ENCODE results near the gene NACC2. TPM values are rescaled to one million over a fixed set of nuclear protein-coding genes. Genes with fewer than 3 reads are reported as not detected.
"Not testable (repeated sequence)": the region's sequence is repeated elsewhere in the genome, so short reads cannot be mapped to it uniquely, and the experiment has no call there.

Gene NACC2
- total RNA-seq, 1 donor from 2014 or later = 9.6 TPM

GRCh38 chr9:136042541-136042940 lies 52.5 kb downstream of the NACC2 start:
- no peak overlapping the region for H3K27ac Mint-ChIP-seq (ENCODE audit: unreplicated experiment)
- no peak for DNase-seq (ENCODE audit: low spot score)
- H3K4me3 Mint-ChIP-seq (ENCODE audit: unreplicated experiment) = no peak overlapping the region
- H3K4me1 Mint-ChIP-seq (ENCODE audit: unreplicated experiment) = no peaks in the 10 kb centered on the region
- peaks cover 7% of the 10 kb centered on the region for H3K9me3 Mint-ChIP-seq (ENCODE audit: unreplicated experiment)
- H3K27me3 Mint-ChIP-seq (ENCODE audit: unreplicated experiment) = no peaks in the 10 kb centered on the region
- H3K36me3 Mint-ChIP-seq (ENCODE audit: low read depth, unreplicated experiment) = peaks cover 15% of the 10 kb centered on the region
- TF ChIP-seq CTCF (IDR thresholded peaks at IDR 0.05; ENCODE audit: unreplicated experiment) = no peak

GRCh38 chr9:136040848-136041247 lies 54.2 kb downstream of the NACC2 start:
- not testable (repeated sequence) for H3K4me3 Mint-ChIP-seq (ENCODE audit: unreplicated experiment); H3K27me3 Mint-ChIP-seq (ENCODE audit: unreplicated experiment); DNase-seq (ENCODE audit: low spot score); H3K9me3 Mint-ChIP-seq (ENCODE audit: unreplicated experiment); H3K4me1 Mint-ChIP-seq (ENCODE audit: unreplicated experiment)
- Mint-ChIP-seq H3K27ac (ENCODE audit: unreplicated experiment) (peak overlapping the region; percentile 12), H3K36me3 (ENCODE audit: low read depth, unreplicated experiment) (peaks cover 17% of the 10 kb centered on the region)

GRCh38 chr9:136039488-136039887 lies 55.6 kb downstream of the NACC2 start:
- Mint-ChIP-seq H3K27ac (ENCODE audit: unreplicated experiment) (no peak overlapping the region), H3K4me1 (ENCODE audit: unreplicated experiment) (no peaks in the 10 kb centered on the region), H3K36me3 (ENCODE audit: low read depth, unreplicated experiment) (peaks cover 17% of the 10 kb centered on the region), H3K4me3 (ENCODE audit: unreplicated experiment) (peak overlapping the region; percentile 66), H3K27me3 (ENCODE audit: unreplicated experiment) (no peaks in the 10 kb centered on the region), H3K9me3 (ENCODE audit: unreplicated experiment) (peaks cover 7% of the 10 kb centered on the region)
- DNase-seq (ENCODE audit: low spot score) = no peak
- TF ChIP-seq CTCF (IDR thresholded peaks at IDR 0.05; ENCODE audit: unreplicated experiment) = no peak

- H3K4me1 Mint-ChIP-seq (ENCODE audit: unreplicated experiment) = no peaks in the 10 kb centered on the region
- H3K4me3 Mint-ChIP-seq (ENCODE audit: unreplicated experiment) = no peak overlapping the region
- peaks cover 2% of the 10 kb centered on the region for H3K27me3 Mint-ChIP-seq (ENCODE audit: unreplicated experiment)
- H3K9me3 Mint-ChIP-seq (ENCODE audit: unreplicated experiment) = peaks cover 7% of the 10 kb centered on the region
- DNase-seq (ENCODE audit: low spot score) = no peak
- no peak overlapping the region for H3K27ac Mint-ChIP-seq (ENCODE audit: unreplicated experiment)
- peaks cover 17% of the 10 kb centered on the region for H3K36me3 Mint-ChIP-seq (ENCODE audit: low read depth, unreplicated experiment)
- TF ChIP-seq CTCF (IDR thresholded peaks at IDR 0.05; ENCODE audit: unreplicated experiment) = no peak
Measured at GRCh38 chr9:136036848-136037247, 58.2 kb downstream of the NACC2 start.

GRCh38 chr9:136036050-136036449 lies 59.0 kb downstream of the NACC2 start:
- Mint-ChIP-seq H3K4me3 (ENCODE audit: unreplicated experiment) (no peak overlapping the region), H3K36me3 (ENCODE audit: low read depth, unreplicated experiment) (peaks cover 18% of the 10 kb centered on the region), H3K4me1 (ENCODE audit: unreplicated experiment) (no peaks in the 10 kb centered on the region), H3K27me3 (ENCODE audit: unreplicated experiment) (peaks cover 2% of the 10 kb centered on the region), H3K9me3 (ENCODE audit: unreplicated experiment) (peaks cover 7% of the 10 kb centered on the region), H3K27ac (ENCODE audit: unreplicated experiment) (no peak overlapping the region)
- no peak for TF ChIP-seq CTCF (IDR thresholded peaks at IDR 0.05; ENCODE audit: unreplicated experiment)
- DNase-seq (ENCODE audit: low spot score) = no peak

Data from endothelial cell (in vitro differentiated cells).